Measurements from ENCODE around the gene SPAG7. TPM values are rescaled to one million over a fixed set of nuclear protein-coding genes. Genes with fewer than 3 reads are reported as not detected.

The SPAG7 gene
- total RNA-seq, 1 donor from 2014 or later = 60.5 TPM

DNA sequence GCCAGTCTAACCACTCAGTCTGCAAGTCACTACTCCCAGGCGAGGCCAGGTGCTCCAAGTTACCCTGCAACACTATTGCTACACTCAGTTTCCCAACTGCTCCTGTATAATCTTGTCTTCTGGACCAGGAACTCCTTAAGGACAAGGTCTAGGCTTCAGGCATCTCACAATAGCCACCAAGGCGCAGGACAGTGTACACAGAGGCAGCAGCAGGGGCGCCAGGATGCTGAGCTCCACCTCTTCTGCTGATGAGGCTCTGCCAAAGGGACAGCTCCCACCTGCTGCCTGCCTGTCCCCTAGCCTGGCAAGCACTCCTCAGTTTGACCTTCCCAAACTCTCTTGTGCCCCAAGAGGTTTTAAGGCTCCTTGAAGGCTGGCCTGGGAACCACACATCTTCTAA is 31.2 kb downstream of the SPAG7 start:
- peaks cover 3% of the 10 kb centered on the region for H3K36me3 Mint-ChIP-seq
- peaks cover 24% of the 10 kb centered on the region for H3K4me1 Mint-ChIP-seq (ENCODE audit: unreplicated experiment)
- no peaks in the 10 kb centered on the region for H3K27me3 Mint-ChIP-seq
- H3K4me3 Mint-ChIP-seq = peak overlapping the region; percentile 46
- peak overlapping the region; percentile 56 for H3K27ac Mint-ChIP-seq
- no peaks in the 10 kb centered on the region for H3K9me3 Mint-ChIP-seq
- DNase-seq (ENCODE audit: extremely low spot score, unreplicated experiment) = no peak
- TF ChIP-seq, protein P1, sequence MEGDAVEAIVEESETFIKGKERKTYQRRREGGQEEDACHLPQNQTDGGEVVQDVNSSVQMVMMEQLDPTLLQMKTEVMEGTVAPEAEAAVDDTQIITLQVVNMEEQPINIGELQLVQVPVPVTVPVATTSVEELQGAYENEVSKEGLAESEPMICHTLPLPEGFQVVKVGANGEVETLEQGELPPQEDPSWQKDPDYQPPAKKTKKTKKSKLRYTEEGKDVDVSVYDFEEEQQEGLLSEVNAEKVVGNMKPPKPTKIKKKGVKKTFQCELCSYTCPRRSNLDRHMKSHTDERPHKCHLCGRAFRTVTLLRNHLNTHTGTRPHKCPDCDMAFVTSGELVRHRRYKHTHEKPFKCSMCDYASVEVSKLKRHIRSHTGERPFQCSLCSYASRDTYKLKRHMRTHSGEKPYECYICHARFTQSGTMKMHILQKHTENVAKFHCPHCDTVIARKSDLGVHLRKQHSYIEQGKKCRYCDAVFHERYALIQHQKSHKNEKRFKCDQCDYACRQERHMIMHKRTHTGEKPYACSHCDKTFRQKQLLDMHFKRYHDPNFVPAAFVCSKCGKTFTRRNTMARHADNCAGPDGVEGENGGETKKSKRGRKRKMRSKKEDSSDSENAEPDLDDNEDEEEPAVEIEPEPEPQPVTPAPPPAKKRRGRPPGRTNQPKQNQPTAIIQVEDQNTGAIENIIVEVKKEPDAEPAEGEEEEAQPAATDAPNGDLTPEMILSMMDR (conservative IDR thresholded peaks at IDR 0.05) = no peak

DNA sequence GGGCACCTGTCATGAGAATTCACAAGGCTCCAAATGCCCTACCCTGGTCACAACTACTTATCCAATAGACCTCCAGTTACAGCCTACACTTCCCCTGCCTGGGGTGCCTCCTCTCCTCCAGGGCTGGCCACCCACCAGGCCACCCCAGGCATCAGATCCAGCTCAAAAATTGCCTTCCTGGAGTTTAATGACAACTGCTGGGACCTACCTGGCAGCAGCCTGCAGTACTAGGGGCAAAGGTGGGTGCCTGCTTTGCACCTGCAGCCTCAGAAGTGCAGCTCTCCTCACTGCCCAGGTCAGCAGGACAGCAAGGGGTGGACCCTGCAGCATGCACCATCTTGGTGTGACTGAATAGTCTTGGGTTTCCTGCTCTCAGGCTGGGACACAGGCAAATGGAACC is 32.0 kb downstream of the SPAG7 start:
- H3K9me3 Mint-ChIP-seq = no peaks in the 10 kb centered on the region
- DNase-seq (ENCODE audit: extremely low spot score, unreplicated experiment) = no peak
- H3K4me3 Mint-ChIP-seq = no peak overlapping the region
- TF ChIP-seq, protein P1 (conservative IDR thresholded peaks at IDR 0.05) = no peak
- H3K36me3 Mint-ChIP-seq = peaks cover 7% of the 10 kb centered on the region
- no peaks in the 10 kb centered on the region for H3K27me3 Mint-ChIP-seq
- H3K4me1 Mint-ChIP-seq (ENCODE audit: unreplicated experiment) = peaks cover 18% of the 10 kb centered on the region
- H3K27ac Mint-ChIP-seq = no peak overlapping the region

DNA sequence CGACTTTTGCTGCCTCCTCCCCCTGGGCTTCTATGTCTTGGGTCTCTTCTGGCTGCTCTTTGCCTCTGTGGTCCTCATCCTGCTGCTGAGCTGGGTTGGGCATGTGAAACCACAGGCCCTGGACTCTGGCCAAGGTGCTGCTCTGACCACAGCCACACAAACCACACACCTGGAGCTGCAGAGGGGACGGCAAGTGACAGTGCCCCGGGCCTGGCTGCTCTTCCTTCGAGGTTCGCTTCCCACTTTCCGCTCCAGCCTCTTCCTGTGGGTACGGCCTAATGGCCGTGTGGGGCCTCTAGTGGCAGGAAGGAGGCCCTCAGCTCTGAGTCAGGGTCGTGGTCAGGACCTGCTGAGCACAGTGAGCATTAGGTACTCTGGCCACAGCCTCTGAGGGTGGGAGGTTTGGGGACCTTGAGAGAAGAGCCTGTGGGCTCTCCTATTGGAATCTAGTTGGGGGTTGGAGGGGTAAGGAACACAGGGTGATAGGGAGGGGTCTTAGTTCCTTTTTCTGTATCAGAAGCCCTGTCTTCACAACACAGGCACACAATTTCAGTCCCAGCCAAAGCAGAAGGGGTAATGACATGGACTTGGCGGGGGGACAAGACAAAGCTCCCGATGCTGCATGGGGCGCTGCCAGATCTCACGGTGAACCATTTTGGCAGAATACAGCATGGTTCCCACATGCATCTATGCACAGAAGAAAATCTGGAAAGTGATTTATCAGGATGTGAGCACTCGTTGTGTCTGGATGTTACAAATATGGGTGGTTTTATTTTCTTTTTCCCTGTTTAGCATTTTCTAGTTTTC is 33.2 kb downstream of the SPAG7 start:
- no peak for DNase-seq (ENCODE audit: extremely low spot score, unreplicated experiment)
- H3K4me1 Mint-ChIP-seq (ENCODE audit: unreplicated experiment) = peaks cover 12% of the 10 kb centered on the region
- peaks cover 7% of the 10 kb centered on the region for H3K36me3 Mint-ChIP-seq
- H3K9me3 Mint-ChIP-seq = no peaks in the 10 kb centered on the region
- no peaks in the 10 kb centered on the region for H3K27me3 Mint-ChIP-seq
- peak overlapping the region; percentile 70 for H3K27ac Mint-ChIP-seq
- H3K4me3 Mint-ChIP-seq = no peak overlapping the region
- TF ChIP-seq, protein P1 (conservative IDR thresholded peaks at IDR 0.05) = peak; percentile 30

DNA sequence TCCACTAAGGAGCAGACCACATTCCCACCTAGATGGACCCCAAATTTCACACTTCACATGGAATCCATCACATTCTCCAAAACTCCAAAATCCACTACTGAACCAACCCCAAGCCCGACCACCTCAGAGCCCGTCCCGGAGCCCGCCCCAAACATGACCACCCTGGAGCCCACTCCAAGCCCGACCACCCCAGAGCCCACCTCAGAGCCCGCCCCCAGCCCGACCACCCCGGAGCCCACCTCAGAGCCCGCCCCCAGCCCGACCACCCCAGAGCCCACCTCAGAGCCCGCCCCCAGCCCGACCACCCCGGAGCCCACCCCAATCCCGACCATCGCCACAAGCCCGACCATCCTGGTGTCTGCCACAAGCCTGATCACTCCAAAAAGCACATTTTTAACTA is 34.0 kb downstream of the SPAG7 start:
- no peak for DNase-seq (ENCODE audit: extremely low spot score, unreplicated experiment)
- H3K4me1 Mint-ChIP-seq (ENCODE audit: unreplicated experiment) = peaks cover 8% of the 10 kb centered on the region
- H3K36me3 Mint-ChIP-seq = peaks cover 7% of the 10 kb centered on the region
- no peaks in the 10 kb centered on the region for H3K27me3 Mint-ChIP-seq
- H3K9me3 Mint-ChIP-seq = no peaks in the 10 kb centered on the region
- TF ChIP-seq, protein P1 (conservative IDR thresholded peaks at IDR 0.05) = no peak
- H3K27ac Mint-ChIP-seq = peak overlapping the region; percentile 70
- no peak overlapping the region for H3K4me3 Mint-ChIP-seq

DNA sequence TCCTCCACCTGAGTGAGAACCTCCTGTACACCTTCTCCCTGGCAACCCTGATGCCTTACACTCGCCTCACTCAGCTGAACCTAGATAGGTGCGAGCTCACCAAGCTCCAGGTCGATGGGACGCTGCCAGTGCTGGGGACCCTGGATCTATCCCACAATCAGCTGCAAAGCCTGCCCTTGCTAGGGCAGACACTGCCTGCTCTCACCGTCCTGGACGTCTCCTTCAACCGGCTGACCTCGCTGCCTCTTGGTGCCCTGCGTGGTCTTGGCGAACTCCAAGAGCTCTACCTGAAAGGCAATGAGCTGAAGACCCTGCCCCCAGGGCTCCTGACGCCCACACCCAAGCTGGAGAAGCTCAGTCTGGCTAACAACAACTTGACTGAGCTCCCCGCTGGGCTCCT is 34.9 kb downstream of the SPAG7 start:
- Mint-ChIP-seq H3K36me3 (peaks cover 7% of the 10 kb centered on the region), H3K9me3 (no peaks in the 10 kb centered on the region), H3K4me1 (ENCODE audit: unreplicated experiment) (peaks cover 8% of the 10 kb centered on the region), H3K4me3 (no peak overlapping the region), H3K27ac (no peak overlapping the region), H3K27me3 (no peaks in the 10 kb centered on the region)
- no peak for DNase-seq (ENCODE audit: extremely low spot score, unreplicated experiment)
- TF ChIP-seq, protein P1 (conservative IDR thresholded peaks at IDR 0.05) = no peak
